DOHH2 (cell line): ENCODE results near the gene NAE1.

Source experiments
- H3F3A ChIP-seq: fragments of 200-600 bp; sonication (generic), shearing (Covaris generic); 2 replicates; pipeline ENCODE4 v1.6.0; 2016; ENCODE audit warnings: antibody characterized with exemption, mild to moderate bottlenecking; ENCODE audit not compliant: control insufficient read depth, insufficient read depth
- H3K27ac ChIP-seq: fragments of 200-600 bp; sonication (generic); 2 replicates; pipeline ENCODE4 v1.5.1; 2014; ENCODE audit warnings: low read depth, mild to moderate bottlenecking, low read length, moderate library complexity
- H3K27me3 ChIP-seq: fragments of 200-600 bp; sonication (generic); 2 replicates; pipeline ENCODE4 v1.6.1; 2014; ENCODE audit warnings: mild to moderate bottlenecking, low read length, mixed read lengths; ENCODE audit not compliant: control insufficient read depth
- H3K36me3 ChIP-seq: fragments of 200-600 bp; sonication (generic); 2 replicates; pipeline ENCODE4 v1.6.1; 2014; ENCODE audit warnings: mild to moderate bottlenecking, low read length, moderate library complexity, mixed read lengths; ENCODE audit not compliant: control insufficient read depth
- H3K4me1 ChIP-seq: fragments of 200-600 bp; sonication (generic); 2 replicates; pipeline ENCODE4 v1.6.1; 2014; ENCODE audit warnings: mild to moderate bottlenecking, low read length, mixed read lengths; ENCODE audit not compliant: control insufficient read depth
- H3K4me2 ChIP-seq: fragments of 200-600 bp; sonication (generic); 2 replicates; pipeline ENCODE4 v1.6.0; 2014; ENCODE audit warnings: mild to moderate bottlenecking, low read length, moderate library complexity
- H3K4me3 ChIP-seq: fragments of 200-600 bp; sonication (generic); 2 replicates; pipeline ENCODE4 v1.5.1; 2014; ENCODE audit warnings: mild to moderate bottlenecking, low read length, mixed read lengths
- H3K79me2 ChIP-seq: fragments of 200-600 bp; sonication (generic); 2 replicates; pipeline ENCODE4 v1.6.1; 2014; ENCODE audit warnings: mild to moderate bottlenecking, low read length, mixed read lengths; ENCODE audit not compliant: control insufficient read depth
- H3K9me2 ChIP-seq: fragments of 200-600 bp; sonication (generic); replicated peaks from 2 replicates; pipeline ENCODE4 v1.6.1; 2014; ENCODE audit warnings: mild to moderate bottlenecking, low read length, mixed read lengths; ENCODE audit not compliant: control insufficient read depth
- H3K9me3 ChIP-seq: fragments of 200-600 bp; sonication (generic); 2 replicates; pipeline ENCODE4 v1.6.1; 2014; ENCODE audit warnings: antibody characterized with exemption, low read length, mixed read lengths; ENCODE audit not compliant: control insufficient read depth, insufficient read depth
- H4K20me1 ChIP-seq: fragments of 200-600 bp; sonication (generic); 2 replicates; pipeline ENCODE4 v1.6.0; 2014; ENCODE audit warnings: low read depth, mild to moderate bottlenecking, antibody characterized with exemption, low read length, moderate library complexity; ENCODE audit not compliant: control insufficient read depth, insufficient read depth
- CTCF ChIP-seq: fragments of 200-600 bp; sonication (generic); IDR thresholded peaks from one replicate; pipeline ENCODE4 v1.5.1; 2014; ENCODE audit warnings: antibody characterized with exemption, mild to moderate bottlenecking, low read depth, low read length; ENCODE audit not compliant: poor library complexity, severe bottlenecking
- EZH2phosphoT487 ChIP-seq: fragments of 200-600 bp; sonication (generic); IDR thresholded peaks from 2 replicates; pipeline ENCODE4 v1.6.1; 2017; ENCODE audit warnings: borderline replicate concordance, mild to moderate bottlenecking, antibody characterized with exemption, low read length, moderate library complexity, mixed read lengths

Gene NAE1

GRCh38 chr16:66774981-66775380 is 55.8 kb downstream of the NAE1 start:
- no peaks in the 10 kb centered on the region for H3K79me2 ChIP-seq
- 0 out of 2 replicates have a peak, but pooled peaks cover 4% of the 10 kb centered on the region for H3K4me1 ChIP-seq
- no peaks in the 10 kb centered on the region for H3K27me3 ChIP-seq
- H3K27ac ChIP-seq: no peak overlapping the region
- no peaks in the 10 kb centered on the region for H3K36me3 ChIP-seq
- H3K4me2 ChIP-seq: no peak overlapping the region
- H3K9me2 ChIP-seq: no peaks in the 10 kb centered on the region
- H4K20me1 ChIP-seq: no peaks in the 10 kb centered on the region
- H3K4me3 ChIP-seq: no peak overlapping the region
- H3K9me3 ChIP-seq: no peaks in the 10 kb centered on the region
- H3F3A ChIP-seq: peaks cover 3% of the 10 kb centered on the region; the same call in 1 of the 2 replicates
- no peak for TF ChIP-seq EZH2phosphoT487
- TF ChIP-seq CTCF: no peak

- no peaks in the 10 kb centered on the region for H4K20me1 ChIP-seq
- no peak overlapping the region for H3K27ac ChIP-seq
- H3K4me3 ChIP-seq: no peak overlapping the region
- no peaks in the 10 kb centered on the region for H3K79me2 ChIP-seq
- H3K4me1 ChIP-seq: no peaks in the 10 kb centered on the region
- H3K9me3 ChIP-seq: no peaks in the 10 kb centered on the region
- H3K4me2 ChIP-seq: no peak overlapping the region
- H3K36me3 ChIP-seq: no peaks in the 10 kb centered on the region
- peaks cover 17% of the 10 kb centered on the region for H3K27me3 ChIP-seq
- H3F3A ChIP-seq: no peaks in the 10 kb centered on the region
- H3K9me2 ChIP-seq: no peaks in the 10 kb centered on the region
- TF ChIP-seq CTCF: no peak
- no peak for TF ChIP-seq EZH2phosphoT487
Measured at GRCh38 chr16:66758086-66758485, 72.7 kb downstream of the NAE1 start.

- Histone ChIP-seq H3K27me3 (peaks cover 20% of the 10 kb centered on the region), H4K20me1 (peaks cover 10% of the 10 kb centered on the region), H3K27ac (no peak overlapping the region), H3K36me3 (peaks cover 15% of the 10 kb centered on the region), H3F3A (no peaks in the 10 kb centered on the region), H3K9me2 (no peaks in the 10 kb centered on the region), H3K79me2 (peaks cover 16% of the 10 kb centered on the region), H3K9me3 (no peaks in the 10 kb centered on the region), H3K4me1 (peaks cover 15% of the 10 kb centered on the region), H3K4me2 (no peak overlapping the region), H3K4me3 (no peak overlapping the region)
- TF ChIP-seq CTCF: no peak
- TF ChIP-seq EZH2phosphoT487: no peak
Measured at GRCh38 chr16:66754819-66755218, 76.0 kb downstream of the NAE1 start.

GRCh38 chr16:66754211-66754610 is 76.6 kb downstream of the NAE1 start:
- no peak for TF ChIP-seq EZH2phosphoT487
- TF ChIP-seq CTCF: no peak

More at GRCh38 chr16:66754211-66754610, 76.6 kb downstream of the NAE1 start:
- H3K79me2 ChIP-seq: peaks cover 22% of the 10 kb centered on the region
- H3K9me3 ChIP-seq: no peaks in the 10 kb centered on the region
- no peaks in the 10 kb centered on the region for H3K9me2 ChIP-seq
- no peak overlapping the region for H3K4me3 ChIP-seq
- no peak overlapping the region for H3K4me2 ChIP-seq
- H4K20me1 ChIP-seq: peaks cover 12% of the 10 kb centered on the region
- peaks cover 20% of the 10 kb centered on the region for H3K27me3 ChIP-seq
- H3K36me3 ChIP-seq: peaks cover 19% of the 10 kb centered on the region
- no peak overlapping the region for H3K27ac ChIP-seq
- H3K4me1 ChIP-seq: peaks cover 21% of the 10 kb centered on the region
- H3F3A ChIP-seq: no peaks in the 10 kb centered on the region
